HG03457 (cell line): ENCODE results near the gene TMEM164.

Experiments
- ATAC-seq: cut with Tn5 transposase; IDR thresholded peaks from one replicate; pipeline ENCODE4 v1.9.1; 2021; ENCODE audit warnings: moderate number of reproducible peaks; ENCODE audit not compliant: unreplicated experiment

Gene TMEM164

GRCh38 chrX:110003167-110004156 is 548 bp downstream of the TMEM164 start:
- no peak for ATAC-seq

- ATAC-seq, result no peak
These were observed 1.3 kb downstream of the TMEM164 start for GRCh38 chrX:110004215-110004614.

- ATAC-seq, result no peak
These were observed 1.9 kb downstream of the TMEM164 start for GRCh38 chrX:110004731-110005369.

GRCh38 chrX:110006161-110006560 is 3.2 kb downstream of the TMEM164 start:
- ATAC-seq, result no peak

GRCh38 chrX:110006821-110007375 is 4.0 kb downstream of the TMEM164 start:
- no peak for ATAC-seq

GRCh38 chrX:110008011-110008635 is 5.2 kb downstream of the TMEM164 start:
- no peak for ATAC-seq

- no peak for ATAC-seq
These were observed 10.0 kb downstream of the TMEM164 start for GRCh38 chrX:110012818-110013485.

GRCh38 chrX:110013968-110014367 is 11.1 kb downstream of the TMEM164 start:
- ATAC-seq, result no peak

GRCh38 chrX:110015032-110015431 is 12.1 kb downstream of the TMEM164 start:
- ATAC-seq, result no peak

- no peak for ATAC-seq
These were observed 13.0 kb downstream of the TMEM164 start for GRCh38 chrX:110015915-110016314.

GRCh38 chrX:110020536-110020935 is 17.6 kb downstream of the TMEM164 start:
- no peak for ATAC-seq

GRCh38 chrX:110021258-110022022 is 18.5 kb downstream of the TMEM164 start:
- ATAC-seq, result no peak

- ATAC-seq, result no peak
These were observed 19.9 kb downstream of the TMEM164 start for GRCh38 chrX:110022599-110023448.

- ATAC-seq, result no peak
These were observed 22.5 kb downstream of the TMEM164 start for GRCh38 chrX:110025395-110025794.

GRCh38 chrX:110026099-110026844 is 23.4 kb downstream of the TMEM164 start:
- ATAC-seq, result no peak

GRCh38 chrX:110032534-110033147 is 29.7 kb downstream of the TMEM164 start:
- ATAC-seq, result no peak

GRCh38 chrX:110034036-110034435 is 31.1 kb downstream of the TMEM164 start:
- no peak for ATAC-seq
